Brain microvascular endothelial cell (primary cell): Measurements from ENCODE around the gene TFPI2.
A peak's percentile ranks its signal among the peaks of the same experiment; 100 is the strongest.

Experiments
- DNase-seq: peaks from one replicate; pipeline ENCODE4 v3.0.0-alpha.2; 2020
- H3K27ac ChIP-seq: fragments of 250-450 bp; sonication (Bioruptor Pico); 2 replicates; pipeline ENCODE4 v1.5.1; 2020; ENCODE audit warnings: mild to moderate bottlenecking, moderate library complexity
- H3K27me3 ChIP-seq: fragments of 250-450 bp; sonication (Bioruptor Pico); replicated peaks from 2 replicates; pipeline ENCODE4 v1.5.1; 2020; ENCODE audit warnings: mild to moderate bottlenecking
- H3K36me3 ChIP-seq: fragments of 250-450 bp; sonication (Bioruptor Pico); replicated peaks from 2 replicates; pipeline ENCODE4 v1.5.1; 2020; ENCODE audit warnings: mild to moderate bottlenecking
- H3K4me3 ChIP-seq: 2 replicates; pipeline ENCODE4 v1.5.1; 2011; ENCODE audit warnings: low read depth, mild to moderate bottlenecking, control low read depth, low read length, moderate library complexity
- CTCF ChIP-seq: IDR thresholded peaks from 2 replicates; pipeline ENCODE4 v1.5.1; 2011; ENCODE audit warnings: low read depth, mild to moderate bottlenecking, moderate library complexity, low read length, control low read depth, inconsistent platforms; ENCODE audit errors: missing control alignments
- in situ Hi-C: cut with HindIII; loops from 2 replicates; pipeline ENCODE4 v1.10.0; 2017; ENCODE audit warnings: low sequenced_read_pairs, low pct_ligation_motif_present

Gene TFPI2

DNA sequence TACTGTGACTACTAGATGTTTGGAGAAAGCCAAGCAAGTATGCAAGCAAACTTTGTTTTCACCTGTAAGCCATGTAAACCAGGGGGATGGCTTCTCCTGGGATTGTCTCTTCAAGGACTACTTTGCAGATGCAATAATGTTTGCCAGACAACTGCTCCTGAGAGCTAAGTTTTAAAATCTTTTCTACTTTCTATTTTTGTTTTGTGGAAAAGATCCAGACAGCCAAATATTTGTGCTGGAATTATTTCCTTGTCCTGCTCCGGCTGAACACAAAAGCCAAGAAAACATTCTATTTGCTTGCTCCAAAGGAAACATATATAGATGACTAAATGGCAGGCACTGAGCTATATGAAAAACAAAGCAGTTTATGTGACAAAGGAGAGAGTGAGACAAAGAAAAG lies 51.6 kb downstream of the TFPI2 start:
- Histone ChIP-seq H3K27me3 (no peaks in the 10 kb centered on the region), H3K4me3 (no peak overlapping the region), H3K27ac (no peak overlapping the region), H3K36me3 (no peaks in the 10 kb centered on the region)
- no peak for DNase-seq
- in situ Hi-C loops, result no loop called here
- TF ChIP-seq CTCF, result no peak

DNA sequence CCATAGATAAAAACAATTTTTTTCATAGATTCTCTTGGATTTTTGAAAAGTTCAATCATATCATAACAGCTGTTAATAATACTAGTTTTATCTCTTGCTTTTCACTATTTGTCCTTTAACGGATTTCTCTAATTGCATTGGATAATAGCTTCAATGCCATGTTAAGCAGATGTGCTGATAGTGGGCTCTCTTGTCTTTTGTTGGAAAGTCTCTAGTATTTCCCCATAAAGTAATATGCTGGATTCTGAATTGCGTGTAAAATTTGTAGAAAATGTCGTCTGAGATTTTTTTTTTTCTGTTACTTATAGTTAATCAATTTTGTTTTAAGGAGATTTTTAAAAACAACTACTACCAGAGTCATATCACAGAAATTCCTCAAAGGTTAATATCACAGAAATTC lies 53.3 kb downstream of the TFPI2 start:
- no peak overlapping the region for H3K4me3 ChIP-seq
- no peak for DNase-seq
- H3K36me3 ChIP-seq, result no peaks in the 10 kb centered on the region
- H3K27me3 ChIP-seq, result no peaks in the 10 kb centered on the region
- no peak overlapping the region for H3K27ac ChIP-seq
- no peak for TF ChIP-seq CTCF
- in situ Hi-C loops, result no loop called here

GRCh38 chr7:93836116-93836515 lies 54.4 kb downstream of the TFPI2 start:
- Histone ChIP-seq H3K27ac (peak overlapping the region; percentile 45), H3K4me3 (peak overlapping the region; percentile 2), H3K27me3 (no peaks in the 10 kb centered on the region), H3K36me3 (no peaks in the 10 kb centered on the region)
- TF ChIP-seq CTCF, result no peak
- in situ Hi-C loops, result no loop called here
- DNase-seq, result no peak

DNA sequence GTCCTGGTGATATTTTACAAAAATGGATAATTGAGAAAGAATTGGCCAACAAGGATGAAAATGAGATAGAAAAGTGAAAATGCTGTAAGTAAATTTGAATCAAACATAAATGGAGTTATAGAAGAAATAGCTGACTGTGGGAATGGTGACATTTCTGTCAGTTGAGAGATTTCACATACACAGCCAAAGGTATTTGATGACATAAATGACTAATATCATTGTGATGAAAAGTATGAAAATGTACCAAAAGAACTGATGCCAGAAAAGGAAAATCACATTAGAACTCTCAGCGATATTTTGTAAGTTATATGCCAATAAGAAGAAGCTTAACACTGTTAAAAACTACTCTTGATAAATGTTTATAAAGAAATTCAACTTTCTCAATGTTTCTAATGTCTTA lies 54.9 kb downstream of the TFPI2 start:
- peak overlapping the region; percentile 45 for H3K27ac ChIP-seq
- in situ Hi-C loops, result no loop called here
- no peaks in the 10 kb centered on the region for H3K27me3 ChIP-seq
- no peaks in the 10 kb centered on the region for H3K36me3 ChIP-seq
- TF ChIP-seq CTCF, result no peak
- no peak for DNase-seq
- H3K4me3 ChIP-seq, result peak overlapping the region; percentile 2
